CD4-positive, alpha-beta T cell treated with Interleukin-15 for 4 hours (primary cell): ENCODE measurements around the gene KNDC1.
"Not testable (repeated sequence)": the region's sequence is repeated elsewhere in the genome, so short reads cannot be mapped to it uniquely, and the experiment has no call there.

Source experiments
- DNase-seq: peaks from one replicate; pipeline ENCODE4 v3.0.0-alpha.2; 2020; ENCODE audit warnings: low spot score

The KNDC1 gene

DNA sequence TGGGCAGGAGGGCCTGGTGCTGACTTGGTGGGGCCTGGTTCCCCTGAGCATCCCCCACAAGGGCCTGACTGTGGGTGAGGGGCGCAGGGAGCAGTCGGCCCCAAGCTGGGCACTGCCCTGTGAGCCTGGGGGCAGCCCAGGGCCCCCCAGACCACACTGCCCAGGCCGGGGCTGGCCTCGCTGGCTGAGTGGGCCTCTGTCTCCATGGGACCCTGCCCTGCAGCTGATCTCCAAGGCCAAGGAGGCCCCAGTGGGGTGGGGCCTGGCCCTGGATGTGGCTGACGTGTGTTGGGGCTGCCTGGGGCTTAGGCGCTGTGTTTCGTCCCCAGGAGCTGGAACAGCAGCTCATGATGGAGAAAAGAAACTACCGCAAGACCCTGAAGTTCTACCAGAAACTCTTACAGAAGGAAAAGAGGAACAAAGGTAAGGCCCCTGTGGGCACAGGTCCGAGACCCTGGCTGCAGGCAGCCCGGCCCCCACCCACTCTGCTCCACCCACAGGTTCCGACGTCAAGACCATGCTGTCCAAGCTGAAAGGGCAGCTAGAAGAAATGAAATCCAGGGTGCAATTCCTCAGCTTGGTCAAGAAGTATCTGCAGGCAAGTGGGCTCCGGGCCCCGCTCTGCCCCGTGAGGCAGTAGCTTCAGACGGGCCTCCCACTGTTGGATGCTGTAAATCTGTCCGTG lies 46.5 kb downstream of the KNDC1 start:
- no peak for DNase-seq

DNA sequence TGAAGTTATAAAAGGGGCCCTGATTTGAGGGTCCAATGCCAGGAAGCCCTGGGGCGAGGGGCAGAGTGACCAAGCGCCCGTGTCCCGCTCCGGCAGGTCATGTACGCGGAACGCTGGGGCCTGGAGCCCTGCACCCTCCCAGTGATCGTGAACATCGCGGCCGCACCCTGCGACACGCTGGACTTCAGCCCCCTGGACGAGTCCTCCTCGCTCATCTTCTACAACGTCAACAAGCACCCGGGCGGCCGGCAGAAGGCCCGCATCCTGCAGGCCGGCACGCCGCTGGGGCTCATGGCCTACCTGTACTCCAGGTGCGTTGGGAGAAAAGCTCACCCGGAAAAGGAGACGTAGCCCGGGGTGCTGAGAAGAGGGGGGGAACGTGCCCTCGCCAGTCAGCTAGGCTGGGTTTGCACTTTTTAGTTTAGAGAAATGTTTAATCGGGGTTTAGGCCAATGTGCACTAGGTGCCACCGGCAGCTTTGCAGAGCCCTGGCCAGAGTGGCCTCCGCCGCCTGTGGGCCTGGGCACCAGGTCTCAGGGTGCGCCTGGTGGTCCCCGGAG lies 47.1 kb downstream of the KNDC1 start:
- DNase-seq, result no peak

DNA sequence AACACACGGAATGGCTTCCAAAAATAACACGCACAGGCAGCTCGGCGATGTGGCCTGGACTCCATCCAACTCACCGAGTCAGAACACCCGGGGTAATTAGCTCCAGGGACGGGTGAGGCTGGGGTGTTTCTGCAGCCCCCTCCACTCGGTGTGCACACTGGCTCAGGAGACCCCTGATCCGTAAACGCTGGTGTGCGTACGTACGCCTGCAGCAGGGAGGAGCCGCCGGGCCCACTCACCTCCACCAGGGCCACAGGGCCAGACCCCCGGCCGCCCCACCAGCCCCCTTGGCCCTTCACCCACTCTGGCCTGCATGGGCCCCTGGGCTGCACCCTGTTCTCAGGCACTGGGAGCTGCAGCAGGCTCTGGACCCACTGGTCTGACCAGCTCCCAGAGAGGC lies 47.6 kb downstream of the KNDC1 start:
- no peak for DNase-seq

DNA sequence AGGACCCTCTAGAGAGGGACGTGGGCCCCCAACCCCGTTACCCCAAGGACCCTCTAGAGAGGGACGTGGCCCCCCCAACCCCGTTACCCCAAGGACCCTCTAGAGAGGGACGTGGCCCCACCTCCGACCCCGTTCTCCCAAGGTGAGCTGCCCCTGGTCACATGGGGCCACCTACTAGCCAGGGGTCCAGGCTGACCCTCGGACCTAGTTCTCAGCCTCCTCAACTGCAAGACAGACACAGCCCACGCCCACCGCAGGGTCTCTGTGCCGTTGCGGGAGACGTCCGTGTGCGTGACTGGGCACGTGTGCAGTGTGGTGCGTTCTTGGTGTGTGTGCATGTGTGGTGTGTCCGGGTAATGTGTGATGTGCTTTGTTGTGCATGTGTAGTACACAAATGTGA lies 48.4 kb downstream of the KNDC1 start:
- no peak for DNase-seq

DNA sequence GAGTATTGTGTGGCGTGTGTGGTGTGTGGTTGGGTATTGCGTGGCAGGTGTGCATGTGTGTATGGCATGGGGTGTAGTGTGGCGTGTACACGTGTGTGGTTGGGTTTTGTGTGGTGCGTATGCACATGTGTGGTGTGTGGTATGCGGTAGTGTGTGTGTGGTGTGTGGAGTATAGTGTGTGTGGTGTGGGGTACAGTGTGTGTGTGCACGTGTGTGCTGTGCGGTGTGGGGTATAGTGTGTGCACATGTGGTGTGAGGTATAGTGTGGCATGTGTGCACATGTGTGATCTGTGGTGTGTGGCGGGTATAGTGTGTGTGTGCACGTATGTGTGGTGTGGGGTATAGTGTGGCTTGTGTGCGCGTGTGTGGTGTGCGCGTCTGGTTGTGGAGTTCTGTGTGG lies 49.1 kb downstream of the KNDC1 start:
- DNase-seq, result no peak

DNA sequence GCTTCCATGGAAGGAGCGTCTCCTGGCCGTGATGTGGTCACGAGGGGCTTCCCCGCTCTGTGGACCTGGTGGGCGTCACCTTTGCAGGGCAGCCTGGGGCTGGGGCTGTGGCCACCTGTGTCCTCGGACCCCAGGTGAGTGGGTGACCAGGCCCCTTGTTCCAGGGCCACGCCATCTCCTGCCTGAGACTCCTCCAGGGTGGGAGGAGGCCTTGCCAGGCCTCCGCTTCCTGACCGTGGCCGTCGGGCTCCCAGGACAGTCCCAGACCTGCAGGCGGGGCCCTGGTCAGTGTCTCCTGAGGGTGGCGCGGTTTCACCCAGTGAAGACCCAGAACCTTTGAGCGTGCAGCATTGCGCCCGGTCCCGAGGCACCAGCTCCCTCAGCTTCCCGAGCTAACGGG lies 49.6 kb downstream of the KNDC1 start:
- DNase-seq, result no peak

DNA sequence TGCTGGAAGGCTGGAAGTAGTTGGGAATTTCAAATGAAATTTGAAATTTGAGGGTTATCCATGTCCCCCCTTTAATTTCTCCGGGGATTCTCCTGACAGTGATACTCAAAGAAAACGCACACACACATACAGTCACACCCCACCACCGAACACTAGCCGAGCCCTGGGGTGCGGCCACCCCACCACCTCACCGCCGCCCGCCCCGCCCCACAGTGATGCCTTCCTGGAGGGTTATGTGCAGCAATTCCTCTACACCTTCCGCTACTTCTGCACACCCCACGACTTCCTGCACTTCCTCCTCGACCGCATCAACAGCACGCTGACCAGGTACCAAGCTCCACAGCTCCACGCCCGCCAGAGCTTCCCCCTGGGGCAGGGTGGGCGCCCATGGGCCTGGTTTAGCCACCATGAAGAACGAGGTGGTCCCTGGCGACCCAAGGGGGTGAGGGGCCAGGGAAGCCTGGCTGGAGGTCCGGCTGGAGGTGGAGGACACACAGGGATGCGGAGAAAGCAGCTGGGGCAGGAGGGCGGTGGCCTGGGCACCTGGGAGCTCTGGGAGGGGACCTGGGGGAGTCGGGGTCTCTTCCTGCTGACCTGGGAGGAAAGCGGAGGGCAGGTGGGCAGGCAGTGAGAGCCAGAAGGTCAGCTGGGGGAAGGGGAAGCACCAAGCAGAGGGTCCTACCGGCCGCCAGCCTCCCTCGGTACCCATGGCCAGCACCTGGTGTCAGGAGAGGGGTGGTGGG lies 50.5 kb downstream of the KNDC1 start:
- DNase-seq, result no peak

DNA sequence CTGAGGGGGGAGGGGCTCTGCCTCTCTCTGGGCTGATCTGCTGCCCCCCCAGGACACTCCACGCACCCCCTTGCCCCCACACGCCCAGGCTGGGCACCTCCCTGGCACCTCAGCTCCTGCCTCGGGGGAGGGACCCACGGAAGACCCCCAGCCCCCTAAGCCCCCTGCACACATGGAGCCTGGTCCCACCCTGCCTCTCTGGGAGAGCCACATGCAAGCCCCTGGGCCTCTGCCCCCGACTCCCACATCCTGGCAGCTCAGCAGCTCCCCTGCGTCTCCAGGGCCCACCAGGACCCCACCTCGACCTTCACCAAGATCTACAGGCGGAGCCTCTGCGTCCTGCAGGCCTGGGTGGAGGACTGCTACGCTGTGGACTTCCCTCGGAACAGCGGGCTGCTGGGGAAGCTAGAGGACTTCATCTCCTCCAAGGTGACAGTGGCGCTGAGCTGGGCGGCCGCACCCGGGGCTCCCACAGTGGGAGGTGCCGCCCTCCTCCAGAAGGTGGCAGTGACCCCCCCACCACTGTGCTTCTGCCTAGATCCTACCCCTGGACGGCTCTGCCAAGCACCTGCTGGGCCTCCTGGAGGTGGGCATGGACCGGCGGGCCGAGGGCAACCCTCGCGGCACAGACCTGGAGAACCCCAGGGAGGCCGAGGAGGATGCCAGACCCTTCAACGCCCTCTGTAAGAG lies 51.3 kb downstream of the KNDC1 start:
- no peak for DNase-seq

DNA sequence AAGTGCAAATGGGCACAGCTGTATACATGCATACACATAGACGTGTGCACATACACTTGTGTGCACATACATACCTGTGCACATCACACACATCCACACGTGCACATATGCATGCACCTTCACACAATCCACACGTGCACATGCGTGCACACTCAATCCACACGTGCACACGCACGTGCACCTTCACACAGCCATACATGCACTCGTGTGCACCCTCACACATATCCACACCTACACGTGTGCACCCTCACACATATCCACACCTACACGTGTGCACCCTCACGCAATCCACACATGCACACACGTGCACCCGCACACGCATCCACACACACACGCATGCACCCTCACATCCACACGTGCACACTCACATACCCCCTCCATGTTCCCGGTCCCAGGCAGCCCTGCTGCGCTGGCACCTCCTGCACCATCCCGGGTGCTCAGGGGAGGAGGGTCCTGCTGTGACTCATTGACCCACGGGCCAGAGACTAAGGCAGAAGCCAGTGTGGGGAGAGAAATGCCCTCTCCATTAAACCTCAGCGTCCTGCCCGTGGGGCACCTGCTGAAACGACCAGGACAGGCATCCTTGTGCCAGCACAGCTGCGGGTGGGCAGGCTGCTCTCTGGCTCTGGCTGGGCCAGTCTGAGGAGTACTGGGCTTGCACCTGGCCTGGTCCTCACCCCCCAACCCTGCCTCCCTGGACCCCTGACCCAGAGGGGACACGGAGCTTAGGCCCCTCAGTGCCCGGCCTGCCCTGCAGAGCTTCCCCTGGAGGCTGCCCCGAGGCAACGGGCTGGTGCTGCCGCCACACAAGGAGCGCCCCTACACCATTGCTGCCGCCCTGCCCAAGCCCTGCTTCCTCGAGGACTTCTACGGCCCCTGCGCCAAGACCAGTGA lies 52.2 kb downstream of the KNDC1 start:
- DNase-seq, result no peak

DNA sequence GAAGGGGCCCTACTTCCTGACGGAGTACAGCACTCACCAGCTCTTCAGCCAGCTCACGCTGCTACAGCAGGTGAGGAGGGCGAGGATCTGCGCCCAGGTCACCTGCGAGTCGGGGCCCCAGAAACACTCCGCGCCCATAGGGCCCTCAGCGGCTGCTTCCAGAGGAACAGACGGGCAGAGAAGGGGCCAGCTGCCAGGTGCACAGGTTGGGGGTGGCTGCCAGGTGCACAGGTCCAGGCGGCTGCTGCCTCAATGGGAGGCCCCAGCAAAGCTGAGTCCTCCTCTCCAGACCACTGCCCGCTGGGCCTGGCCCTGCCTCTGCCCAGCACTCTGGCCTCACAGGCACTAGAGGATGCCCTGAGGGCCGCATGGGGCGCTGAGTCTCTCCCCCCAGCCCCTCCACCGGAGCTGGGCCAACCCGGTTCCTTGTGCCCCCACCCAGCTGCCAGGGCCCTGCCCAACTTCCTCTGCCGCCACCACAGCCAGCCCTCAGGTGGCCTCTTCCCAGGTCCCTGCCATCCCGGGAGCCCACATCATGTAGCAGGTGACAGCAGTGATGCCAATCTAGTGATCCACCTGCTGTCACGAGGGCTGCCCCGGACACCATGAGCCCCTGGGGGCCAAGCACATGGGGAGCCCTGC lies 53.0 kb downstream of the KNDC1 start:
- DNase-seq, result no peak

DNA sequence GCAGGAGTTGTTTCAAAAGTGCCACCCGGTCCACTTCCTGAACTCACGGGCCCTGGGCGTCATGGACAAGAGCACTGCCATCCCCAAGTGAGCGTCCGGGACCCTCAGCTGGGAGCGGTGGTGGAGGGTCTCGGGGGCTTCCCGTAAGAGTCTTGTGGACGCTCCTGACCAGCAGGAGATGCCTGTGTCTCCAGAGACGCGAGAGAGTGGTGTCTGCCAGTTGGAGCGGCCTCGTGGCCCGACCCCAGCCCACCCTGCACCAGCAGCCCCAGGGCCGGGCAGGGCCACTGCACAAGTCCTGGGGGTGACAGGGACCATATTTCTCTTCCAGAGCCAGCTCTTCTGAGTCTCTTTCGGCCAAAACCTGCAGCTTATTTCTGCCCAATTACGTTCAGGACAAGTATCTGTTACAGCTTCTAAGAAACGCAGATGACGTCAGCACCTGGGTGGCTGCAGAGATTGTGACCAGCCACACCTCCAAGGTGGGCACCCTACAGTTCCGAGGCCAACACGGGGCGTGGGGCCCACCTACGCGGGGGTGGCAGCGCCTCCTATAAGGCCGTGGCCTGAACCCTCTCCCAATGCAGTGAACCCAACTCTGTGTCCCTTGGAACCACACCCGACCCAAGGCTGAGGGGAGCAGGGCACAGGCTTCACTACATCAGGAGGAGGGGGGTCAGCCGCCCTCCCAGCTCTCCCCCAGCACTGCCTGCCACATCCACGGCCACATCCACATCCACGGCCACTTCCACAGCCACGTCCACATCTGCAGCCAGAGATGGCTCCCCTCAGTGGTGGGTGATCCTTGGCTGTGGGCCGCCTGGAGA lies 53.8 kb downstream of the KNDC1 start:
- DNase-seq, result no peak

DNA sequence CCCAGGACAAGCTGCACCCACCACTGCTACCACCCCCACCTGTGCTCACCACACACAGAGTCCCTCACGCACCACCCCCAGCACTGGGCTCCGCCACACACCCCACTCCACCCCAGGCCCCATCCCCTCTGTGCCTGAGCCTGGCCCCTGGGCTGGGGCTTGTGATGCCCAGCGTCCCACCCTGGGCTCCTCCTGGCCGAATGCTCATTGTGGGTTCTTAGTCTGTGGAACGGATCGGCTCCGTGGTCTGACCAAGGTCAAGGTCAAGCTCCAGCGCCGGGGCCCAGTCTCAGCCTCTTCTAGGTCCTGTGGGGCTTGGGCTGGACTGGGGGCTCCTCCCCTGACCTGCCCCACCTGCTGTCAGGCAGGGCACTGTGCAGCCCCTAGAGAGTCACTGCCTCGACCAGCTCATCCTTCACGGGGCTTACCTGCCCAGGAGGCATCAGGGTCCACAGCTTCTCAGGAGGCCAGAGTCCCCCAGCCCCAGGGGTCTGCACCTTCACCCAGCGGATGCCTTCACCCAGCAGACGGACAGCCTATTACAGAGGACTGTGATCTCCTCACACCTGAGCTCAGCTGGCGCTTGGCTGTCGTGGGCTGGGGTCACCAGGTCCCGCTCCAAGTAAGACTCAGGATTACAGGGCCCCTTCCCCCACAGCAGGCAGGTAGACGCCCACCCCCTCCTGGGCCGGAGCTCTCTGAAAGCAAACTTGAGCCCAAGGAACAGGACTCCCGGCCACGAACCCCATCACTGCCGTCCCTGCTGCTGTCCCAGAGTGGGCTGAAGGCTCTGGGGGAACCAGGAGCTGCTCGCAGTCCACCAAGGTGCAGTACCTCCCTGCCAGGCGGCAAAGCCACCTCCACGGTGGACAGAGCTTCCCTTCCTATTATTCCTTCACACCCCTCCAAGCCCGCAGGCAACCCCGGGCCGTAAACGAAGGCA lies 54.7 kb downstream of the KNDC1 start:
- no peak for DNase-seq

DNA sequence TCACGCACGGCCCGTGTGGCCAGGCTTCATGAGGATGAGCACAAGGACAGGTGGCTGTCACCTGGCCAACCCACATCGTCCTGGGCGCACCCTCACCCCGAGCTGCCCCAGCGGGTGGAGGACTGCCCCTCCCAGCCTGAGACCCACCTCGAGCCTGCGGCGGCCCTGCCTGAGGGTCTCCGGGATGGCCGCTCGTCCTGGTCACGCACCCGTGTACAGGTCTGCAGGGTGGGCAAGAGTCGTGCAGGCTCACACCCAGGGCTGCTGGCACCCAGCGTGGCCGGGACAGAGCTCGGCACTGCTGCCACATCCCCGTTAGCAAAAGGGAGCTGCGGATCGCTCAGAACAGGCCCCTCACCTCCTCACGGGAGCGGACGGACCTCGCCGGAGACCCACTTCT lies 55.6 kb downstream of the KNDC1 start:
- DNase-seq, result no peak

DNA sequence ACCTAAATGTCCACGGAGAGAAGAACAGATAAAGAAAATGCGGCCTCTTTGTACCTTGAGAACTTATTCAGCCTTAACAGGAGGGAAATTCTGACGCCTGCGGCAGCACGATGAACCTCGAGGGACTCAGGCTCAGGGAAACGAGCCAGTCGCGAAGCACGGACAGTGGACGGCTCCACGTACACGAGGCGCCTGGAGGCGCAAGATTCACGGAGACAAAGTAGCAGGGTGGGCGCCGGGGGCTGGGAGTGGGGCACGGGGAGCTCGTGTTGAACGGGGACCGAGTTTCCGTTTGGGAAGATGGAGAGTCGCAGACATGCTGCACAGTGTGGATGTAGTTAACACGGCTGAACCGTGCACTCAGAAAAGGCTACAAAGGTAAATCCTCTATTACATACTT lies 56.8 kb downstream of the KNDC1 start:
- DNase-seq, result no peak

DNA sequence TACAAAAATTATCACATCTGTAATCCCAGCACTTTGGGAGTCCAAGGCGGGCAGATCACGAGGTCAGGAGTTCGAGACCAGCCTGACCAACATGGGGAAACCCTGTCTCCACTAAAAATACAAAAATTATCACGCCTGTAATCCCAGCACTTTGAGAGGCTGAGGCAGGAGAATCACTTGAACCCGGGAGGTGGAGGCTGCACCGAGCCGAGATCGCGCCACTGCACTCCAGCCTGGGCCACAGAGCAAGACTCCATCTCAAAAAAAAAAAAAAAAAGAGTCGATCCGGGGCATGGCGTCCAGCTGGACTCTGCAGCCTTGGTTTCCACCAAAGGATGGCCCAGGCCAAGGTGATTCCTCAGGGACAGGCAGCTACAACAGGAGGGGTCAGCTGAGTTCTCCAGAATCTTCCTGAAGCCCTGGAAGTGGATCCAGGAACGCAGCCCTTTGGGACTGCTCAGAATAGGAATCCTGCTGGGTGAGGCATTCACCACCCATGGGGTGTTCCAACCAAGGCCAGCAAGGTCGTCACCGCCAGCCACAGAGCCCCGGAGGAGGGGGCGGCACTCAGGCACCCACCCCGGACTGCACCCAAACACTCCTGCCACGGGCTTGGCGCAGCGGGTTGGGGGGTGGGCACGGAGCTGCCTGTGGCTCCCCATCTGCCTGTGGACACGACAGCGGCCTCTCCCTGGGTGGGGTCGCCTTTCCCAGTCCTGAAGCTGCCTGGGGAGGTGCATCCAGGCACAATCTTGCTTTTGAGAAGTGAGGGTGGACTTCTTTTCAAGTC lies 58.0 kb downstream of the KNDC1 start:
- DNase-seq, result no peak

DNA sequence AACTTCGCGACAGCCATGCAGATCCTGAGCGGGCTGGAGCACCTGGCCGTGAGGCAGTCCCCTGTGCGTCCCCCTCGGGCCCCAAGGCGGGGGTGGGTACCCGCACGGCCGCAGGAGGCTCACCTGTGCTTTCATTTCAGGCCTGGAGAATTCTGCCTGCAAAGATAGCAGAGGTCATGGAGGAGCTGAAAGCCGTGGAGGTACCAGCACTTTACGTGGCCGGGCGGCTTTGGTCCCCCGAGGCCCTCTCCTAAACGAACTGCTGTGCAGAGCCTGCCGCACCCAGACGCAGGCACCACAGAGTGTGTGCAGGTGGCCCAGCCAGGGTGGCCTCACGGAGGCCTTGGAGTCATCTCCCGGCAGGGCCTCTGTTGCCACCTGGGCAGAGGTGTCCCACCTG lies 58.9 kb downstream of the KNDC1 start:
- no peak for DNase-seq

DNA sequence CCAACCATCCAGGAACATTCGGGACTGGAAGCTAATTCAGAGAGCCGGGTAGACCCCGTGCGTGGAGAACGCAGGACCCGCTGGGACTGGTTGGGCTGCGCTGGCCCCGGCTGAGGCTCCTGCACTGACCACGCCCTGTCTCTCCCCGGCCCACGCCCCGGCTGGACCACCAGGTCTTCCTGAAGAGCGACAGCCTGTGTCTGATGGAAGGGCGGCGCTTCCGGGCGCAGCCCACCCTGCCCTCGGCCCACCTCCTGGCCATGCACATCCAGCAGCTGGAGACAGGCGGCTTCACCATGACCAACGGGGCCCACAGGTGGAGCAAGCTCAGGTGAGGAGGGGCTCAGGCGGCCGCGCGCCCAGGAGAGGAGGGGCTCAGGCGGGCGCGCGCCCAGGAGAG lies 59.8 kb downstream of the KNDC1 start:
- DNase-seq, result no peak

DNA sequence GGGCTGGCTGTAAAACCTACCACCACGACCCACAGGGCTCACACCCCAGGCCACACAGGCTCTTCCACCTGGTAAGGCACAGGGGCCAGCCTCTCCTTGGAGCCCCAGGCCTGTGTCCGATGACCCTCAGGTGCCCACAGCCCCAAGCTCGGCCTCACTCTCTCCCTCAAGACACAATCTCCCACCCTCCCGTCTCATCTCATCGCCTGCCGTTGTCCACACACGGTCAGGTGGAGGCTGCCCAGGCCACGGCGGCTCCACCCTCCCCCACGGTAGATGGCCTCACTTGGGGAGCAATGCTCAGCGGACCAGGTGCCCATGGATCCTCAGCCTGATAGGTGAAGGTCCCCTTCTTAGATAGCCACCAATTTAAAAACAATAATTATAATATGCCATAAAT lies 61.3 kb downstream of the KNDC1 start:
- no peak for DNase-seq

DNA sequence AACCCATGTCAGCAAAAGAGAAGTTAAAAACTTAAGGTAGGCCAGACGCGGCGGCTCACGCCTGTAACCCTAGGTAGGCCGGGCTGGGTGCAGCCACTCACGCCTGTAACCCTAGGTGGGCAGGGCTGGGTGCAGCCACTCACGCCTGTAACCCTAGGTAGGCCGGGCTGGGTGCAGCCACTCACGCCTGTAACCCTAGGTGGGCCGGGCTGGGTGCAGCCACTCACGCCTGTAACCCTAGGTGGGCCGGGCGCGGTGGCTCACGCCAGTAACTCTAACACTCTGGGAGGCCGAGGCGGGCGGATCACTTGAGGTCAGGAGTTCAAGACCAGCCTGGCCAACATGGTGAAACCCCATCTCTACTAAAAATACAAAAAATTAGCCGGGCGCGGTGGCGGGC lies 61.7 kb downstream of the KNDC1 start:
- not testable (repeated sequence) for DNase-seq
